Gastroesophageal sphincter (tissue), 4 donors: ENCODE data around the gene FAM135A. TPM values are rescaled to one million over a fixed set of nuclear protein-coding genes. Genes with fewer than 3 reads are reported as not detected.

Experiments
- ATAC-seq: fragments of 150-250 bp; one replicate; pipeline ENCODE4 v1.9.1; 2016; ENCODE audit warnings: mild to moderate bottlenecking, moderate library complexity
- H3K27ac ChIP-seq, 4 donors: fragments of 200-600 bp; sonication (generic) in 3 of 4; 1 replicate in 3 of 4; 2 replicates in 1 of 4; pipeline ENCODE4 v1.5.1; 2016 to 2019
- H3K27me3 ChIP-seq: fragments of 200-600 bp; sonication (generic); one replicate; pipeline ENCODE4 v1.5.1; 2019
- H3K36me3 ChIP-seq, 2 donors: fragments of 200-600 bp; sonication (generic); one replicate each; pipeline ENCODE4 v1.5.1; 2019; ENCODE audit warnings: control low read depth in 1 of 2
- H3K4me1 ChIP-seq, 3 donors: fragments of 200-600 bp; sonication (generic); 1 replicate in 2 of 3; 2 replicates in 1 of 3; pipeline ENCODE4 v1.5.1; 2016 to 2019; ENCODE audit warnings: control low read depth in 2 of 3
- H3K4me3 ChIP-seq, 2 donors: fragments of 200-600 bp; sonication (generic); one replicate each; pipeline ENCODE4 v1.5.1; 2019; ENCODE audit warnings: mild to moderate bottlenecking in 1 of 2, moderate library complexity in 1 of 2
- H3K9me3 ChIP-seq, 3 donors: fragments of 200-600 bp; sonication (generic); one replicate each; pipeline ENCODE4 v1.5.1; 2017 to 2019; ENCODE audit warnings: control low read depth in 2 of 3
- EP300 ChIP-seq: sonication (generic); formaldehyde crosslinking; IDR thresholded peaks from one replicate; pipeline ENCODE4 v1.6.1; 2017; ENCODE audit warnings: antibody characterized with exemption, mild to moderate bottlenecking
- POLR2A ChIP-seq, 2 donors: fragments of 450-650 bp; IDR thresholded peaks; one replicate each; pipeline ENCODE4 v1.6.1; 2017; ENCODE audit warnings: antibody characterized with exemption in 2 of 2, mild to moderate bottlenecking in 2 of 2, moderate library complexity in 1 of 2
- POLR2AphosphoS5 ChIP-seq: sonication (generic); formaldehyde crosslinking; IDR thresholded peaks from one replicate; pipeline ENCODE4 v1.6.1; 2017; ENCODE audit warnings: antibody characterized with exemption
- WGBS, 2 donors: methylation state at CpG; one replicate each; pipeline ENCODE4 v1.1.5; 2018; ENCODE audit warnings: low coverage in 1 of 2; 5-methylcytosine and 5-hydroxymethylcytosine counted together
- total RNA-seq, 4 donors: library from RNA; depleted of rRNA; stranded (reverse); fragments of >200 nt; gene quantifications; one replicate each; pipeline ENCODE4 v1.1.0, GENCODE V29; 2016
- TF ChIP-seq, protein P1 (sequence below), 4 experiments: fragments of 200-600 bp in 2 of 4; fragments of 450-650 bp in 2 of 4; sonication (generic) in 1 of 4; IDR thresholded peaks; one replicate each; pipeline ENCODE4 v1.5.1; 2017 to 2019; ENCODE audit warnings: antibody characterized with exemption in 4 of 4, mild to moderate bottlenecking in 2 of 4, moderate library complexity in 2 of 4

FAM135A gene
- total RNA-seq, 4 donors from 2014 or later, result 15.4 to 37.0 (median 29.9) TPM

DNA sequence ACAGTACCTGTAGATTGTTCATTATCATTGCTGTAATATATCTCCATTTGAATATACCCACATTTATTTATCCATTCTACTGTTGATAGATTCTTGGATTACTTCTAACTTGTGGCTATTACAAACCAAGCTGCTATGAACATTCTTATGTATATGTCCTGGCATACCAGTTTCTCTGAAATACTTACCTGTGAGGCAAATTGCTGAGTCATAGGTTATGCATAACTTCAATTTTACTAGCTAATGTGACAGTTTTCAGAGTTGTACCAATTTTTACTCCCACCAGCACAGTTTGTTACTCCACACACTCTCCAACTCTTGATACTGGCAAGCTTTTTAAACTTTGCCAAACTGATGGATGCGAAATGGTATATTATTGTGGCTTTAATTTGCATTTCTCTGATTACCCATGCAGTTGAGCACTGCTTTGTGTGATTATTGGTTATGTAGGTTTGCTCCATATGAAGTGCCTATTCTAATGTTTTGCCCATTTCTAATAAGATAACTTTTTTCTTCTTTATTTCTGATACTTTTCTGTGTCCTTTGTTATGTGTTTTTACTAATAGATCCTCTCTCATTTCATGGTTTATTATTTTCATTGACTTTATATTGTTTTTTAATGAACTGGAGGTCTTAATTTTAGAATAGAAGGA is 90.6 kb downstream of the FAM135A start:
- ATAC-seq, result no peak

DNA sequence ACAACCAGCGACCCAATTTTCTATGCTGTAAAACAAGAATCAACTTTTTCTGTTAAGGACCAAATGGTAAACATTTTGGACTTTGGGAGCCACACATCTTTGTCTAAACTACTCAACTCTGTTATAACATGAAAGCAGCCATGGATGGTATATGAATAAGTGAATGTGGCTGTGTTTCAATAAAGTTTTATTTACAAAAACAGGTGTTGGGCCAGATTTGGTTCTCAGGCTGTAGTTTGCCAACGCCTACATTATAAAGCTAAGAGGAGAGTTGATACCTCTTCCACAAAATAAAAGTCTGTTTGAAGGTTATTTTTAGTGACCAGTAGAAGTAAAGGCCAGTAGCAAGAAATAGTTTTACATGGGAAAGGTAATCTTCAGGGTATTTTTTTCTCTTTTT is 93.0 kb downstream of the FAM135A start:
- Histone ChIP-seq H3K4me1 (no peaks in the 10 kb centered on the region), H3K27me3 (no peaks in the 10 kb centered on the region), H3K27ac (no peak overlapping the region), H3K4me3 (no peak overlapping the region), H3K9me3 (peaks cover 0 to 14% (median 0%) of the 10 kb centered on the region in 3 donors), H3K36me3 (peaks cover 0 to 42% of the 10 kb centered on the region in 2 donors)
- 97 to 100% methylated on average over 2 of the region's 2 CpGs for WGBS, 2 donors
- no peak for ATAC-seq
- TF ChIP-seq POLR2AphosphoS5 (no peak), POLR2A (IDR thresholded peaks at IDR 0.05) (no peak), EP300 (no peak)
- TF ChIP-seq, protein P1, sequence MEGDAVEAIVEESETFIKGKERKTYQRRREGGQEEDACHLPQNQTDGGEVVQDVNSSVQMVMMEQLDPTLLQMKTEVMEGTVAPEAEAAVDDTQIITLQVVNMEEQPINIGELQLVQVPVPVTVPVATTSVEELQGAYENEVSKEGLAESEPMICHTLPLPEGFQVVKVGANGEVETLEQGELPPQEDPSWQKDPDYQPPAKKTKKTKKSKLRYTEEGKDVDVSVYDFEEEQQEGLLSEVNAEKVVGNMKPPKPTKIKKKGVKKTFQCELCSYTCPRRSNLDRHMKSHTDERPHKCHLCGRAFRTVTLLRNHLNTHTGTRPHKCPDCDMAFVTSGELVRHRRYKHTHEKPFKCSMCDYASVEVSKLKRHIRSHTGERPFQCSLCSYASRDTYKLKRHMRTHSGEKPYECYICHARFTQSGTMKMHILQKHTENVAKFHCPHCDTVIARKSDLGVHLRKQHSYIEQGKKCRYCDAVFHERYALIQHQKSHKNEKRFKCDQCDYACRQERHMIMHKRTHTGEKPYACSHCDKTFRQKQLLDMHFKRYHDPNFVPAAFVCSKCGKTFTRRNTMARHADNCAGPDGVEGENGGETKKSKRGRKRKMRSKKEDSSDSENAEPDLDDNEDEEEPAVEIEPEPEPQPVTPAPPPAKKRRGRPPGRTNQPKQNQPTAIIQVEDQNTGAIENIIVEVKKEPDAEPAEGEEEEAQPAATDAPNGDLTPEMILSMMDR (IDR thresholded peaks at IDR 0.05), result no peak

More for the DNA sequence above, 90.6 kb downstream of the FAM135A start:
- Histone ChIP-seq H3K27me3 (no peaks in the 10 kb centered on the region), H3K9me3 (peaks cover 0 to 22% (median 0%) of the 10 kb centered on the region in 3 donors), H3K27ac (no peak overlapping the region), H3K4me3 (no peak overlapping the region), H3K36me3 (peaks cover 0 to 66% of the 10 kb centered on the region in 2 donors), H3K4me1 (no peaks in the 10 kb centered on the region)
- WGBS, 2 donors, result 100% methylated on average over 1 of the region's 1 CpG
- TF ChIP-seq, protein P1 (IDR thresholded peaks at IDR 0.05), result no peak
- TF ChIP-seq EP300, result no peak
- TF ChIP-seq POLR2A (IDR thresholded peaks at IDR 0.05), result no peak
- TF ChIP-seq POLR2AphosphoS5, result no peak

DNA sequence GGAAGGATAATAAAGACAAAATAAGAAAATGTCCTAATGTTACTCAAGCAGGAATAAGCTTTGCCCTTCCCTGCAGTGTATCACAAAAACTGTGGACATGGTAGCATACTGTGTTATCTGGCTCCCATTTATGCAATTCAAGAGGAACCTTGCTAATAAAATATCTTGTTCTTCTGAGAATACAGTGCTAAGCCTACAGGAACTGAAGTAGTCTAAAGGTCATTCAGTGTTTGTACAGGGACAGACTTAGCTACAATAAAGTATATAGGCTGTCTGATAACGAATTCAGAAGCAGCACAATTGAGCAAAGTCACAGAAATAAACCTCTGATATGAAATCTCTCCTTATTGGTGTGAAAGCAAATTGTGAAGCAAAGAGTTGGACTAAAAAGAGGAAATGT is 93.9 kb downstream of the FAM135A start:
- ATAC-seq, result no peak

DNA sequence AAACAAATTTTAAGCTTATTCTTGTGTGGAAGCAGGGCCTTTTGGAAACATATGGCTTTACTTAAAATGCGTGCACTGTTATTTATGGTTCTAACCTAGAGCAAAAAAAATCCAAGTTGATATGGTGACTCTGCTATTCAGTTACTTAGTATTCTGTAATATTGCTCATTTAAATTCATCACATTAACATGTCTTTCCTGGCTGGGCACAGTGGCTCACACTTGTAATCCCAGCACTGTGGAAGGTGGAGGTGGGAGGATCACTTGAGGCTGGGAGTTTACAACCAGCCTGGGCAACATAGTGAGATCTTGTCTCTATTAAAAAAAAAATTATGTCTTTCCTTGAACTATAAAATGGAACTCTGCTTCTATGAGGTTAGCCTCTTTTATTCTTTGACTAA is 95.6 kb downstream of the FAM135A start:
- TF ChIP-seq EP300, result no peak
- peaks cover 0 to 22% of the 10 kb centered on the region in 2 donors for H3K36me3 ChIP-seq
- WGBS, 2 donors, result 100% methylated on average over 1 of the region's 1 CpG

More for the DNA sequence above, 93.9 kb downstream of the FAM135A start:
- 70 to 100% methylated on average over 1 of the region's 1 CpG for WGBS, 2 donors
- Histone ChIP-seq H3K9me3 (peaks cover 0 to 14% (median 0%) of the 10 kb centered on the region in 3 donors), H3K36me3 (peaks cover 0 to 39% of the 10 kb centered on the region in 2 donors), H3K27me3 (no peaks in the 10 kb centered on the region), H3K27ac (no peak overlapping the region), H3K4me3 (no peak overlapping the region), H3K4me1 (no peaks in the 10 kb centered on the region)
- TF ChIP-seq POLR2AphosphoS5, result no peak
- no peak for TF ChIP-seq EP300
- TF ChIP-seq, protein P1 (IDR thresholded peaks at IDR 0.05), result no peak
- no peak for TF ChIP-seq POLR2A (IDR thresholded peaks at IDR 0.05)

DNA sequence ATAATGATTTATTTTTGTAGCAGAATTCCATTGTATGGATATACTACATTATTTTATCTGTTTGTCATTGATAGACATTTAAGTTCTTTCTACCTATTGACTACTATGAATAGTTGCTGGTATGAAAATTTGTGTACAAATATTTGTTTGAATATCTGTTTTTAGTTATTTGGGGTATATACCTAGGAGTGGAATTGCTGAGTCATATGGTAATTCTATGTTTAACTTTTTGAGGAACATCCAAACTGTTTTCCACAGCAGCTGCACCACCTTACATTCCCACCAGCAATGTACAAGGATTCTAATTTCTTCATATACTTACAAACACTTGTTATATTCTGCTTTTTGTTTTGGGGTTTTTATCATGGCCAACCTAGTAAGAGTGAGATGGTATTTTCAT is 97.3 kb downstream of the FAM135A start:
- no peak for ATAC-seq
- TF ChIP-seq EP300 (no peak), POLR2AphosphoS5 (no peak)
- TF ChIP-seq, protein P1 (IDR thresholded peaks at IDR 0.05), result no peak

More for the DNA sequence above, 95.6 kb downstream of the FAM135A start:
- no peak overlapping the region for H3K27ac ChIP-seq
- H3K9me3 ChIP-seq, result peaks cover 0 to 8% (median 0%) of the 10 kb centered on the region in 3 donors
- H3K4me3 ChIP-seq, result no peak overlapping the region
- ATAC-seq, result no peak
- no peaks in the 10 kb centered on the region for H3K4me1 ChIP-seq
- H3K27me3 ChIP-seq, result no peaks in the 10 kb centered on the region

More for the DNA sequence above, 97.3 kb downstream of the FAM135A start:
- no peaks in the 10 kb centered on the region for H3K27me3 ChIP-seq
- H3K9me3 ChIP-seq, result no peaks in the 10 kb centered on the region
- peaks cover 0 to 18% of the 10 kb centered on the region in 2 donors for H3K36me3 ChIP-seq
- no peak overlapping the region for H3K4me3 ChIP-seq
- no peaks in the 10 kb centered on the region for H3K4me1 ChIP-seq
- H3K27ac ChIP-seq, result no peak overlapping the region
